Trophoblast cell (in vitro differentiated cells and primary cell): ENCODE results near the gene PFDN2.
A peak's percentile ranks its signal among the peaks of the same experiment; 100 is the strongest.

ENCODE experiments used
- DNase-seq, 2 donors: peaks; one replicate each; pipeline ENCODE4 v3.0.0-alpha.2; 2016
- H2AFZ ChIP-seq: 2 replicates; pipeline ENCODE4 v1.6.1; 2013; ENCODE audit warnings: low read length, moderate library complexity, mild to moderate bottlenecking; ENCODE audit not compliant: insufficient read depth, poor library complexity
- H2AK5ac ChIP-seq: 2 replicates; pipeline ENCODE4 v1.6.1; 2013; ENCODE audit warnings: mild to moderate bottlenecking, low read length
- H2BK120ac ChIP-seq: 2 replicates; pipeline ENCODE4 v1.6.1; 2013; ENCODE audit warnings: low read length, mild to moderate bottlenecking, moderate library complexity; ENCODE audit not compliant: insufficient read depth, poor library complexity
- H2BK12ac ChIP-seq: 2 replicates; pipeline ENCODE4 v1.6.1; 2013; ENCODE audit warnings: mild to moderate bottlenecking, low read length, moderate library complexity
- H2BK5ac ChIP-seq: 2 replicates; pipeline ENCODE4 v1.6.1; 2013; ENCODE audit warnings: low read length, low read depth, moderate library complexity, mild to moderate bottlenecking; ENCODE audit not compliant: poor library complexity
- H3K14ac ChIP-seq: 2 replicates; pipeline ENCODE4 v1.6.1; 2013; ENCODE audit warnings: mild to moderate bottlenecking, low read length
- H3K18ac ChIP-seq: 2 replicates; pipeline ENCODE4 v1.6.1; 2013; ENCODE audit warnings: mild to moderate bottlenecking, low read length
- H3K23ac ChIP-seq: 2 replicates; pipeline ENCODE4 v1.6.1; 2013; ENCODE audit warnings: low read length
- H3K27ac ChIP-seq: 2 replicates; pipeline ENCODE4 v1.5.1; 2013; ENCODE audit warnings: low read depth, mild to moderate bottlenecking, inconsistent platforms, low read length, moderate library complexity
- H3K27me3 ChIP-seq: 2 replicates; pipeline ENCODE4 v1.6.1; 2013; ENCODE audit warnings: inconsistent platforms, mild to moderate bottlenecking, low read length, moderate library complexity; ENCODE audit not compliant: insufficient read depth
- H3K36me3 ChIP-seq, 2 experiments: 1 replicate in 1 of 2; 2 replicates in 1 of 2; pipeline ENCODE4 v1.6.1; 2013; ENCODE audit warnings: low read length in 2 of 2, mild to moderate bottlenecking in 2 of 2, moderate library complexity in 1 of 2; ENCODE audit not compliant: insufficient read depth in 2 of 2, control insufficient read depth in 1 of 2
- H3K4ac ChIP-seq: 2 replicates; pipeline ENCODE4 v1.6.1; 2013; ENCODE audit warnings: low read depth, mild to moderate bottlenecking, low read length, moderate library complexity
- H3K4me1 ChIP-seq, 2 experiments: 1 replicate in 1 of 2; 2 replicates in 1 of 2; pipeline ENCODE4 v1.6.1; 2013; ENCODE audit warnings: low read length in 2 of 2, mild to moderate bottlenecking in 2 of 2, moderate library complexity in 1 of 2; ENCODE audit not compliant: insufficient read depth in 2 of 2, control insufficient read depth in 1 of 2
- H3K4me2 ChIP-seq: 2 replicates; pipeline ENCODE4 v1.6.1; 2013; ENCODE audit warnings: inconsistent platforms, mild to moderate bottlenecking, low read length, moderate library complexity
- H3K4me3 ChIP-seq: 2 replicates; pipeline ENCODE4 v1.5.1; 2013; ENCODE audit warnings: mild to moderate bottlenecking, low read depth, low read length, inconsistent platforms
- H3K79me1 ChIP-seq: one replicate; pipeline ENCODE4 v1.6.1; 2013; ENCODE audit warnings: low read length
- H3K79me2 ChIP-seq: 2 replicates; pipeline ENCODE4 v1.6.1; 2013; ENCODE audit warnings: low read length, mild to moderate bottlenecking; ENCODE audit not compliant: control insufficient read depth, insufficient read depth, poor library complexity
- H3K9ac ChIP-seq: 2 replicates; pipeline ENCODE4 v1.6.1; 2013; ENCODE audit warnings: mild to moderate bottlenecking, low read length
- H3K9me3 ChIP-seq: 2 replicates; pipeline ENCODE4 v1.6.1; 2013; ENCODE audit warnings: low read depth, mild to moderate bottlenecking, control low read depth, inconsistent platforms, low read length; ENCODE audit not compliant: insufficient read depth
- H4K12ac ChIP-seq: 2 replicates; pipeline ENCODE4 v1.6.1; 2013; ENCODE audit warnings: low read depth, mild to moderate bottlenecking, low read length, moderate library complexity
- H4K8ac ChIP-seq: 2 replicates; pipeline ENCODE4 v1.6.1; 2013; ENCODE audit warnings: low read depth, mild to moderate bottlenecking, low read length, moderate library complexity
- H4K91ac ChIP-seq: one replicate; pipeline ENCODE4 v1.6.1; 2013; ENCODE audit warnings: low read depth, mild to moderate bottlenecking, low read length, moderate library complexity
- WGBS: extraction: QIAGEN DNeasy Blood & Tissue Kit; methylation state at CpG from one replicate; pipeline ENCODE4 v1.1.7; 2013; ENCODE audit warnings: missing lambda C conversion rate; ENCODE audit not compliant: insufficient read length, insufficient coverage; ENCODE audit errors: extremely low coverage; 5-methylcytosine and 5-hydroxymethylcytosine counted together

The PFDN2 gene

DNA sequence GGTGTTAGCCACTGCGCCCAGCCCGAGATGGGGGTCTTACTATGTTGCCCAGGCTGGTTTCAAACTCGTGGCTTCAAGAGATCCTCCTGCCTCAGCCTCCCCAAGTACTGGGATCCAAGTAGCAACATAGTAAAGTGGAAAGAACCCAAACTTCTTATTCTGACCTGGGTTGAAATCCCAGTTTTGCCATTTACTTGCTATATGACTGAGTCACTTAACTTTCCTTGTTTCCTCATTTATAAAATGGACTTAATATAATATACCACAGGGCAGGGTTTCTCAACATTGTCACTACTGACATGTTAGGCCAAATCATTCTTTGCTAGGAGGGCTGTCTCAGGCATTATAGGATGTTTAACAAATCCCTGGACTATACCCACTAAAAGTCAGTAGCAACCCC lies 6.7 kb downstream of the PFDN2 start:
- Histone ChIP-seq H4K8ac (no peak overlapping the region), H2AFZ (no peak overlapping the region), H3K4me3 (no peak overlapping the region), H3K9me3 (no peaks in the 10 kb centered on the region), H3K9ac (no peak overlapping the region), H3K4me1 (no peaks in the 10 kb centered on the region), H3K36me3 (peaks cover 0 to 10% of the 10 kb centered on the region in 2 experiments), H3K27me3 (no peaks in the 10 kb centered on the region), H4K91ac (no peak overlapping the region), H4K12ac (no peak overlapping the region), H2AK5ac (no peak overlapping the region), H3K14ac (no peak overlapping the region), H3K4ac (no peak overlapping the region), H2BK12ac (no peak overlapping the region), H3K4me2 (no peak overlapping the region), H3K27ac (no peak overlapping the region), H2BK5ac (no peak overlapping the region), H2BK120ac (no peak overlapping the region), H3K79me2 (peaks cover 2% of the 10 kb centered on the region), H3K23ac (no peak overlapping the region), H3K18ac (no peak overlapping the region), H3K79me1 (no peaks in the 10 kb centered on the region)
- WGBS = no CpG with 5 or more reads among the region's 3 CpGs
- DNase-seq = no peak

DNA sequence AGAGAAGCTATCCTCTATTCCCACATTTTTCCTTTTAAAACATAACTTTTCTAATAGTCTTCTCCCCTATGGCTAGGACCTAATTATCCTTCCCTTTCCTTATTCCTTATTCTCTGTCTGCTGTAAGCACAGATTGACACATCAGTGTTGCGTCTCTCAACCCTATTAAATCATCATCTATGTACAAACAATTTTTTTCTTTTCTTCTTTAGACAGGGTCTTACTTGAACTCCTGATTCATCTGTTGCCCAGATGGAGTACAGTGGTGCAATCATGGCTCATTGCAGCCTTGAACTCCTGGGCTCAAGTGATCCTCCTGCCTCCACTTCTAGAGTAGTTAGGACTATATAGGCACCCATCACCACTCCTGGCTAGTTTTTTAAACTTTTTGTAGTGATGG lies 11.4 kb downstream of the PFDN2 start:
- Histone ChIP-seq H3K23ac (no peak overlapping the region), H3K9me3 (no peaks in the 10 kb centered on the region), H3K27me3 (no peaks in the 10 kb centered on the region), H3K79me2 (no peaks in the 10 kb centered on the region), H3K79me1 (no peaks in the 10 kb centered on the region), H3K14ac (no peak overlapping the region), H3K36me3 (peaks cover 9 to 14% of the 10 kb centered on the region in 2 experiments), H3K9ac (no peak overlapping the region), H4K12ac (no peak overlapping the region), H2BK120ac (no peak overlapping the region), H2BK5ac (no peak overlapping the region), H2AK5ac (no peak overlapping the region), H4K8ac (no peak overlapping the region), H3K4ac (no peak overlapping the region), H3K27ac (no peak overlapping the region), H3K18ac (no peak overlapping the region), H3K4me3 (no peak overlapping the region), H3K4me2 (no peak overlapping the region), H2AFZ (no peak overlapping the region), H4K91ac (no peak overlapping the region), H2BK12ac (no peak overlapping the region), H3K4me1 (no peaks in the 10 kb centered on the region)
- no CpG with 5 or more reads among the region's 1 CpG for WGBS
- no peak for DNase-seq

DNA sequence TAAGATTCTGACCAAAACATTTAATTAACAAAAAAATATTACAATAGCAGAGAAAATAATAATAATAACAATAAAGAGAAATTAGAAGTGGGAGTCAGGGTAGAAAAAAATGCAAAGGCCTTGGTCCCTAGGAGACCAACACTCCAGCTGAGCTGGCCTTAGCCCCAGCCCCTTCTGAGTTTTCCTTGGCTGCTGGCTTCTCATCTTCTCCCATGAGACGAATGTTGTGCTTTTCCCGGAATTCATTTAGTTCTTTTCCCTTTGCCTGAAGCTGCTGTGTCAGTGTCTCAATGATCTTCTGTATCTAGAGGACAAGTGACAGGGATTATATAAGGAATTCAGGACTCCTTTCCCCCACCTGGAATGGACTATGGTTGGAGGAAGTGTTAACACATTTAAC lies 17.3 kb downstream of the PFDN2 start:
- peaks cover 9 to 11% of the 10 kb centered on the region in 2 experiments for H3K4me1 ChIP-seq

DNA sequence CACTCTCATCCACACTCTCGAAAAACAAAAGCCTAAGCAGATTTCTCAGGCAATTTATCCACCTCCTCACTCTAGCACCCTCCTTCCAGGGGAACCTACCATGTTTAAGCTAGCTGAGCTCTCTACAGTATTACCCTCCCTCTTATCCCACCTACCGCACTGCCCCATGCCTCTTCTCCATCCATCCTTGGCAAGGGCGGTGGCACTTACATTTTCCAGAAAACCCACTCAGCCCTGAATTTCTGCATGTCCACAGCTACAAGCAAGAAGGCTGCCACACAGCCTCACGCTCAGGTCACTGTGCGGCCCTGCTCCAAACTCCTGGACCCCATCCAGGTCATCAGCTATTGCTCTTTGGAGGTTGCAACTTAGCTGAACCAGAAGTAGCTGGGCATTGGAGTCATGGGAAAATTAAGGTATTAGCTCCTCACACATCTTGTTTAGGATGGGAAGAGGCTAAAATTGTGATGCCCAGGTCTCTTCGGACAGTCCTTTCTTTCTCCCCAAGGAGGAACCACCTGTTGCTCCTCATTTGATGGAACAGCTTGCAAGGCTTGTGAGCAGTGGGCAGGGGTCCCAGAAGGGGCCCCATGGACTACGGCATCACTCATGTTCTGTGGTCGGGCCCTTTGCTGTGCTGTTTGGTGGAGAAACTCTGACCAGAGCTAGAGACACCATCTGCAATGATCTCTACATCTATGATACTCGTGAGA lies 18.6 kb downstream of the PFDN2 start:
- Histone ChIP-seq H2AK5ac (no peak overlapping the region), H2BK12ac (no peak overlapping the region), H3K4me1 (peaks cover 9 to 11% of the 10 kb centered on the region in 2 experiments), H3K4me2 (peak overlapping the region; percentile 92), H2BK120ac (no peak overlapping the region), H4K8ac (peak overlapping the region; percentile 69), H3K4me3 (no peak overlapping the region), H3K4ac (no peak overlapping the region), H4K12ac (peak overlapping the region; percentile 56), H4K91ac (no peak overlapping the region), H3K18ac (peak overlapping the region; percentile 21), H2AFZ (no peak overlapping the region), H3K27ac (no peak overlapping the region), H3K27me3 (no peaks in the 10 kb centered on the region), H3K14ac (no peak overlapping the region), H3K9ac (no peak overlapping the region), H3K9me3 (no peaks in the 10 kb centered on the region), H3K79me2 (peaks cover 3% of the 10 kb centered on the region), H3K36me3 (peaks cover 12 to 21% of the 10 kb centered on the region in 2 experiments), H3K23ac (no peak overlapping the region), H3K79me1 (peaks cover 12% of the 10 kb centered on the region), H2BK5ac (no peak overlapping the region)
- DNase-seq = no peak
- no CpG with 5 or more reads among the region's 9 CpGs for WGBS

More for the DNA sequence above, 17.3 kb downstream of the PFDN2 start:
- no peak overlapping the region for H3K14ac ChIP-seq
- H3K36me3 ChIP-seq = peaks cover 12 to 21% of the 10 kb centered on the region in 2 experiments
- no peak overlapping the region for H3K23ac ChIP-seq
- H4K91ac ChIP-seq = no peak overlapping the region
- H2AK5ac ChIP-seq = no peak overlapping the region
- WGBS = no CpG with 5 or more reads among the region's 2 CpGs
- H2AFZ ChIP-seq = no peak overlapping the region
- no peak overlapping the region for H4K8ac ChIP-seq
- H3K9ac ChIP-seq = no peak overlapping the region
- peaks cover 10% of the 10 kb centered on the region for H3K79me1 ChIP-seq
- no peak overlapping the region for H3K4me2 ChIP-seq
- no peaks in the 10 kb centered on the region for H3K9me3 ChIP-seq
- no peak overlapping the region for H2BK5ac ChIP-seq
- H3K18ac ChIP-seq = no peak overlapping the region
- DNase-seq = no peak
- no peak overlapping the region for H3K27ac ChIP-seq
- peaks cover 3% of the 10 kb centered on the region for H3K79me2 ChIP-seq
- no peak overlapping the region for H3K4me3 ChIP-seq
- no peak overlapping the region for H2BK12ac ChIP-seq
- no peak overlapping the region for H3K4ac ChIP-seq
- H3K27me3 ChIP-seq = no peaks in the 10 kb centered on the region
- no peak overlapping the region for H4K12ac ChIP-seq
- no peak overlapping the region for H2BK120ac ChIP-seq
